Keratinocyte (primary cell): Measurements from ENCODE around the gene B3GLCT. TPM values are rescaled to one million over a fixed set of nuclear protein-coding genes. Genes with fewer than 3 reads are reported as not detected.

Experiments used
- DNase-seq: peaks from one replicate; pipeline ENCODE4 v3.0.0-alpha.2; 2011; ENCODE audit warnings: low read depth, missing footprints, low spot score
- FAIRE-seq: peaks from 2 replicates; lab custom pipeline; 2011; peaks lifted over from hg19 to GRCh38; lab: Jason Lieb, UNC
- H2AFZ ChIP-seq: 2 replicates; pipeline ENCODE4 v1.6.0; 2012; ENCODE audit warnings: low read length, control low read depth, inconsistent platforms; ENCODE audit not compliant: control insufficient read depth
- H3K27ac ChIP-seq: 2 replicates; pipeline ENCODE4 v1.5.1; 2011; ENCODE audit warnings: low read length; ENCODE audit not compliant: control insufficient read depth, insufficient read depth
- H3K27me3 ChIP-seq: 3 replicates; pipeline ENCODE4 v1.6.0; 2011; ENCODE audit warnings: low read length; ENCODE audit not compliant: control insufficient read depth, insufficient read depth; ENCODE audit errors: extremely low read depth
- H3K36me3 ChIP-seq, 2 experiments: 2 replicates in 1 of 2; 3 replicates in 1 of 2; pipeline ENCODE4 v1.5.1; 2011; ENCODE audit warnings: low read length in 2 of 2, mild to moderate bottlenecking in 1 of 2; ENCODE audit not compliant: control insufficient read depth in 2 of 2, insufficient read depth in 2 of 2; ENCODE audit errors: extremely low read depth in 1 of 2
- H3K4me1 ChIP-seq: 3 replicates; pipeline ENCODE4 v1.5.1; 2011; ENCODE audit warnings: low read length; ENCODE audit not compliant: control insufficient read depth, insufficient read depth; ENCODE audit errors: extremely low read depth
- H3K4me2 ChIP-seq: 3 replicates; pipeline ENCODE4 v1.6.0; 2011; ENCODE audit warnings: low read depth, low read length; ENCODE audit not compliant: control insufficient read depth, insufficient read depth; ENCODE audit errors: extremely low read depth
- H3K4me3 ChIP-seq, 3 experiments: fragments of 200-600 bp in 1 of 3; sonication (generic) in 1 of 3; 2 replicates in 2 of 3; 3 replicates in 1 of 3; pipeline ENCODE4 v1.5.1; 2011 to 2016; ENCODE audit warnings: low read length in 3 of 3, mild to moderate bottlenecking in 3 of 3, control low read depth in 2 of 3, inconsistent platforms in 1 of 3, low read depth in 1 of 3, mixed read lengths in 1 of 3, mixed run types in 1 of 3, moderate library complexity in 1 of 3; ENCODE audit not compliant: control insufficient read depth in 2 of 3, insufficient read depth in 2 of 3; ENCODE audit errors: extremely low read depth in 1 of 3
- H3K79me2 ChIP-seq: 2 replicates; pipeline ENCODE4 v1.6.0; 2012; ENCODE audit warnings: low read length; ENCODE audit not compliant: control insufficient read depth, insufficient read depth
- H3K9ac ChIP-seq: 3 replicates; pipeline ENCODE4 v1.6.0; 2011; ENCODE audit warnings: low read length; ENCODE audit not compliant: control insufficient read depth, insufficient read depth; ENCODE audit errors: extremely low read depth
- H3K9me1 ChIP-seq: 3 replicates; pipeline ENCODE4 v1.6.0; 2011; ENCODE audit warnings: low read length; ENCODE audit not compliant: control insufficient read depth, insufficient read depth; ENCODE audit errors: extremely low read depth
- H3K9me3 ChIP-seq: 2 replicates; pipeline ENCODE4 v1.5.1; 2012; ENCODE audit warnings: low read depth, low read length; ENCODE audit not compliant: control insufficient read depth
- H4K20me1 ChIP-seq: 3 replicates; pipeline ENCODE4 v1.6.0; 2011; ENCODE audit warnings: low read length; ENCODE audit not compliant: control insufficient read depth, insufficient read depth; ENCODE audit errors: extremely low read depth
- CTCF ChIP-seq, 3 experiments: IDR thresholded peaks in 1 of 3; conservative IDR thresholded peaks in 1 of 3; optimal IDR thresholded peaks in 1 of 3; 2 replicates in 2 of 3; 3 replicates in 1 of 3; pipeline versions ENCODE3 to v1.5.1; 2011; ENCODE audit warnings: low read length in 3 of 3, mild to moderate bottlenecking in 3 of 3, moderate library complexity in 2 of 3, control low read depth in 1 of 3, inconsistent platforms in 1 of 3; ENCODE audit not compliant: insufficient read depth in 2 of 3; ENCODE audit errors: extremely low read depth in 1 of 3
- EZH2 ChIP-seq: IDR thresholded peaks from one replicate; pipeline ENCODE4 v1.6.1; 2012; ENCODE audit warnings: inconsistent platforms, mild to moderate bottlenecking, low read length, moderate library complexity
- dilution Hi-C: fragments of 300-500 bp; cut with MboI; formaldehyde crosslinking; loops from one replicate; pipeline ENCODE4 v1.7.0; 2020; ENCODE audit warnings: low sequenced_read_pairs; ENCODE audit not compliant: extremely low pct_ligation_motif_present
- polyA plus RNA-seq, 5 experiments: library from polyadenylated mRNA; depleted of rRNA in 3 of 5; stranded (reverse) in 3 of 5; stranded (forward) in 1 of 5; unstranded in 1 of 5; fragments of >200 nt; gene quantifications; 1 replicate in 1 of 5; 2 replicates in 3 of 5; 3 replicates in 1 of 5; pipeline versions ENCODE4 v1.2.1 to v1.2.3, GENCODE V29; 2011 to 2012; ENCODE audit warnings: missing spikeins in 2 of 5, low read depth in 1 of 5, low replicate concordance in 1 of 5

The B3GLCT gene
- polyA plus RNA-seq, 1 donor (not counting 4 experiments of a cell fraction or from before 2014, with no cell fraction given): 4.4 TPM

- H3K4me1 ChIP-seq: peaks cover 21% of the 10 kb centered on the region
- H4K20me1 ChIP-seq: no peaks in the 10 kb centered on the region
- H3K4me3 ChIP-seq: peak within 1 kb of the TSS; percentile 66 to 94 (median 87)
- H2AFZ ChIP-seq: peak within 1 kb of the TSS; percentile 98
- peaks cover 50% of the 10 kb centered on the region for H3K79me2 ChIP-seq
- H3K9me1 ChIP-seq: no peaks in the 10 kb centered on the region
- H3K27ac ChIP-seq: peak within 1 kb of the TSS; percentile 84
- peak within 1 kb of the TSS; percentile 90 for H3K9ac ChIP-seq
- H3K9me3 ChIP-seq: no peaks in the 10 kb centered on the region
- dilution Hi-C loops: no loop called here
- peaks cover 4 to 5% of the 10 kb centered on the region in 2 experiments for H3K36me3 ChIP-seq
- FAIRE-seq (peak; percentile 41), DNase-seq (peak; percentile 86)
- TF ChIP-seq EZH2 (no peak), CTCF (optimal IDR thresholded peaks at IDR 0.05 in 1 of 3, IDR thresholded peaks at IDR 0.05 in 1 of 3, conservative IDR thresholded peaks at IDR 0.05 in 1 of 3; ENCODE audit: extremely low read depth in 1 of 3, insufficient read depth in 2 of 3, low read length in 3 of 3) (peak in 2 of 3 experiments; percentile 18 to 43)
- H3K4me2 ChIP-seq: peak within 1 kb of the TSS; percentile 81
- H3K27me3 ChIP-seq: no peaks in the 10 kb centered on the region
Observed at GRCh38 chr13:31161557-31162150, 38.1 kb upstream of the B3GLCT start, which contains the start of gene HSPH1. TSS of gene HSPH1 (minus strand) at chr13:31161904. CDS start at chr13:31161582, 322 bp downstream.

- Histone ChIP-seq H3K4me2 (peak overlapping the region; percentile 77), H4K20me1 (no peaks in the 10 kb centered on the region), H3K27ac (peak overlapping the region; percentile 84), H3K4me1 (peaks cover 16% of the 10 kb centered on the region), H3K9me1 (no peaks in the 10 kb centered on the region), H3K9ac (peak overlapping the region; percentile 77), H2AFZ (peak overlapping the region; percentile 98), H3K79me2 (peaks cover 43% of the 10 kb centered on the region), H3K9me3 (no peaks in the 10 kb centered on the region), H3K36me3 (peaks cover 0 to 4% of the 10 kb centered on the region in 2 experiments), H3K27me3 (no peaks in the 10 kb centered on the region), H3K4me3 (peak overlapping the region; percentile 66 to 94 (median 87))
- dilution Hi-C loops: no loop called here
- DNase-seq: peak; percentile 71
- peak; percentile 79 for FAIRE-seq
- TF ChIP-seq CTCF (optimal IDR thresholded peaks at IDR 0.05 in 1 of 3, IDR thresholded peaks at IDR 0.05 in 1 of 3, conservative IDR thresholded peaks at IDR 0.05 in 1 of 3; ENCODE audit: extremely low read depth in 1 of 3, insufficient read depth in 2 of 3, low read length in 3 of 3): no peak
- no peak for TF ChIP-seq EZH2
Observed at GRCh38 chr13:31162151-31163008, 37.4 kb upstream of the B3GLCT start.
